Measurements from ENCODE around the gene AAK1.
A peak's percentile ranks its signal among the peaks of the same experiment; 100 is the strongest.
"Not testable (repeated sequence)": the region's sequence is repeated elsewhere in the genome, so short reads cannot be mapped to it uniquely, and the experiment has no call there.

The AAK1 gene

DNA sequence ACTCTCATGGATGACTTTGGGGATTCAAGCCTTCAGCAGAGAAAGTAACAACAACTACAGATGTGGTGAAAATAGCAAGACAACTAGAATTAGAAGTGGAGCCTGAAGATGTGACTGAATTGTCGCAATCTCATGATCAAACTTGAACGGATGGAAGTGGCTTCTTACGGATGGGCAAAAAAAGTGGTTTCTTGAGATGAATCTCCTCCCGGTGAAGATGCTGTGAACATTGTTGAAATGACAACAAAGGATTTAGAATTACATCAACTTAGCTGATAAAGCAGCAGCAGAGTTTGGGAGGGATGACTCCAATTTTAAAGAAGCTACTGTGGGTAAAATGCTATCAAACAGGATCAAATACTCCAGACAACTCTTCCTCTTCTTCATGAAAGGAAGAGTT lies 43.1 kb downstream of the AAK1 start:
- peak; percentile 84 for DNase-seq (ENCODE audit: low spot score)

DNA sequence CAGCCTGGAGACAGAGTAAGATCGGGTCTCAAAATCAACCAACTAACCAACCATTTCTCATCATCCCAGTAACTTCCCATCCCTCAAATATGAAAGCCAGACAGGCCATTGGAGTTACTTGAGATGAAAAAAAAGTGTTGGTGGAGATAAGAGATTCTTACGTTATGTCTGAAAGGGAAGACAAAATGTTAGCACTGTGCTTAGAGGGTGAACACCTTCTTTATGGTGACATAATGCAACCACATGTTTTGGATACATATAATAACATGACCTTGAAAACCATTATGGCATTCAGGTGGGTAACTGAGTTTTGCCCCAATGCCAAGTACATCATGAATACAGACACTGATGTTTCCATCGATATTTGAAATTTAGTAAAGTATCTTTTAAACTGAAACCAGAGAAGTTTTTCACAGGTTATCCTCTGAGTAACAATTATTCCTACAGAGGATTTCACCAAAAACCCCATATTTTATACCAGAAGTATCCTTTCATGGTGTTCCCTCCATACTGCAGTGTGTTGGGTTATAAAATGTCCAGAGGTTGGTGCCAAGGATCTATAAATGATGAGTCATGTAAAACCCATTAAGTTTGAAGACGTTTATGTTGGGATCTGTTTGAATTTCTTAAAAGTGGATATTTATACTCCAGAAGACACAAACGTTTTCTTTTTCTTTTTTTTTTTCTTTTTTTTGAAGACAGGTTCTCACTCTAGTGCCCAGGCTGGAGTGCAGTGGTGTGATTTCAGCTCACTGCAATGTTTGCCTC lies 45.5 kb downstream of the AAK1 start:
- DNase-seq (ENCODE audit: low spot score): no peak

DNA sequence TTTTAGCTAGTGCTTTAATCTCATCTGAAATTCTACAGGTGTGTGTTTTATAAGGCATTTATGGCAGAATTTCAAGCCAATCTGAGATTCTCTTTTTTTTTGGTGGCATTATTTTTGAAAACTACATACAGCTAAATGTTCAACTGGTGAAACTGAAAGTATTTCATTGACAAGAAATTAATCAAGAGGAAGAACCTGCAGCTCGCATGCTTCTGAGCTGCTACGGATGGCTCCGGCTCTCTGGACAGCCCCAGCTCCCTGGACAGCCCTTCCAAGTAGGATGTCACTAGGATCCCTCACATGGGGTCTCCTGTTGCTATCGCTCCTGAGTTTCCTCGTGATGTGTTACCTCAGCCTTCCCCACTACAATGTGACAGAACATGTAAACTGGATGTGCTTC lies 46.4 kb downstream of the AAK1 start:
- no peak for DNase-seq (ENCODE audit: low spot score)

- no peak for DNase-seq (ENCODE audit: low spot score)
These were observed 49.2 kb downstream of the AAK1 start for GRCh38 chr2:69594341-69594740.

DNA sequence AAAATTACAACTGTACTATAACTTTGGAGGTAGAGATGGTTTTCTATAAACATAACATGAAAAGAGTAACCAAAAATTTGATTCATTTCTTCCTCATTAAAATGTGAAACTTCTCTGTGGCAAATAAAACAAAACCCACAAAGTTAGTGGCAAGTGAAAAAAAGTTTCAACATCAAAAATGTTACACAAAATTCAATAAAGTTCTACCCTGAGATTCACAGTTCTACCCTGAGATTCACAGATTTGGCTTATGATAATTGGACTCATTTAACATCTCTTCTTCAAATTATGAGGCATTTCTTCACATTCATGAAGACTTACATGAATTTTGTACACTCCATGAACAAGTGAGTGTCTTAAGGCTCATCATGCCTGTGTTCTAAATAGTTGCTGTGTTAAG lies 51.0 kb downstream of the AAK1 start:
- no peak for DNase-seq (ENCODE audit: low spot score)

- DNase-seq (ENCODE audit: low spot score): no peak
These were observed 53.4 kb downstream of the AAK1 start for GRCh38 chr2:69589973-69590652.

GRCh38 chr2:69588945-69589344 lies 54.6 kb downstream of the AAK1 start:
- no peak for DNase-seq (ENCODE audit: low spot score)

DNA sequence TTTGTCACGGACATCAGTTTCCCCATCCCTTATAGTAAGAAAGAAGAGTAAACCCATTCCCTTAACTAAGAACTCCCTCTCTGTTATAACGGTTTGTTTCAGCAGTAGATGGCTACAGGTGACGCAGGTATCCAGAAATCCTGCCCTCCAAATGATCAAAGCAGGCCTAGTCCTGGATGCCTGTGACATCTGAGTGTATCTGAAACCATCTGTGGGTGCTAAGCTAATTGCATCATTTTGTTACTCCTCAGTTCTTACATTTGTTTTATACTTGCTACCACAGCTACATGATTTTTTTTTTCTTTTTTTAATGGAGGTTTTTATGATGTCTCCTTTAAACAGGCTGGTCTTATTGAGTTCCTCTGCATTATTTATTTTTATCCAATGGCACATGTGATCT lies 55.1 kb downstream of the AAK1 start:
- DNase-seq (ENCODE audit: low spot score): no peak

GRCh38 chr2:69585855-69586555 lies 57.5 kb downstream of the AAK1 start:
- no peak for DNase-seq (ENCODE audit: low spot score)

DNA sequence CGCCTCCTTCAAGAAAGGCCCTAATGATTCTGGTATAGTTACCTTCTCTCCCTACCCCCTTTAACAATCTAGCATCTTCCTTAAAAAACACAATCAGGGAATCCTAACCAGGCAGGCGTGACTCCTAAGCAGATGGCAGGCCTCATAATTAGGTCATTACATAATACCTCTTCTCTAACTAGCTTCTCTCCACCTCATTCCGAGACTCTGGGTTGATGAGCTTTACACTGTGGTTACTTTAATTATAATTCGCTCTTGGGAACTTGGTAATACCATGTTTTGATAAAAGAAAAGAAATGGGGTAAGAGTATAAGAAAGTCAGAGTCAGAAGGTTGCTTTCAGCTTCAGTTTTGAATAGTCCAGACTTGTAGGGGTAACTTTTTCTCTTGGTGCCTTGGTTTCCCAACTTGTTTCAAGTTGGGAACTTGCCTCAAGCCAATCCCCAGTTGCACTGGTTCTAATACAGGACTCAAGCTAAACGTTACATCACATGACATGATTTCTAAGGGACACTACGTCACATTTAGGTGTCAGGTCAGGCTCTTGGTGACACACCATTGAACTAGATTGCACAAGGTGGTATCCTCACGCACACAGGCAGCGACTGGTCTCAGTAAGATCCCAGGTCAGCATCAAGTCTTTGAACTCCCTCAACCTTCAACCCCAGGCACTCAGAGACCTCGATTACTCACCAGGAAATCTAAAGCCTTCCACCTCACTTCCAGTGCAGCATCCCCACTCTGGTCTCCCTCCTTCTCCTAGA lies 59.2 kb downstream of the AAK1 start:
- no peak for DNase-seq (ENCODE audit: low spot score)

GRCh38 chr2:69583321-69583833 lies 60.2 kb downstream of the AAK1 start:
- DNase-seq (ENCODE audit: low spot score): no peak

- DNase-seq (ENCODE audit: low spot score): no peak
These were observed 60.9 kb downstream of the AAK1 start for GRCh38 chr2:69582582-69583176.

GRCh38 chr2:69581774-69582581 lies 61.6 kb downstream of the AAK1 start:
- no peak for DNase-seq (ENCODE audit: low spot score)

DNA sequence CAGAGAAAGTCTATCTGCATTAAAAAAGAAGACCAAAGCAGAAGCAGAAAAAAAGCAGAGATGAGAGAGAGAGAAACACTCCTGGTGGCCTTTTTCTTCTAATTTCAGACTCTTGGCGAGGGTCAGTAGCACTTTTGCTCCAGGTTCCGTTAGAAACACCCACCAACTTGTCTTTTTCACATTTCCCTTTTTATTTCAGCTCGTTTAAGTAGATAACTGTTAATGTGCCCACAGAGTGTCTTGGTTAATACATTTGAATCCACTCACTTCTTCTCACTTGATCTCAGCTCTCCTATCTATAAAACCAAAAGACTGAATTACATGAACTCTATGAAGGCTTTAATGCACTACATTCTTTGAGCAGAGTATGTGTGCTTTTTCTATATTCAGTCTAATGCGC lies 63.1 kb downstream of the AAK1 start:
- no peak for DNase-seq (ENCODE audit: low spot score)

DNA sequence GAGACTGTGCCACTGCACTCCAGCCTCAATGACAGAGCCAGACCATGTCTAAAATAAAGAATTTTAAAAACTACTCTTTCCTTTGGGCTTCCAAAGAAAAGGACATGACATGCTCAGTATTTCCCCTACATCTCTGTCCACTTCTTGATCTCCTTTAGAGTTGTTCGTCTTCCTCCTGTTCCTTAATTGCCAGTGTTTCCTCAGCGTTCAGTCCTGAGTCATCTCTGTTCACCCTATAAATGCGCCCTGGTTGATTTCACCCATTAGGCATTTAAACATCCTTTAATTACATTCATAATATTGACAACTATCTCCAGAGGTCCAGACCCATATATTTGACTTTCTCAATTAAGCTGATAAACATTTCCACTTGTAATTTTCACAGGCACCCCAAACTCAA lies 64.0 kb downstream of the AAK1 start:
- DNase-seq (ENCODE audit: low spot score): no peak

- DNase-seq (ENCODE audit: low spot score): no peak
These were observed 65.4 kb downstream of the AAK1 start for GRCh38 chr2:69578198-69578540.

- no peak for DNase-seq (ENCODE audit: low spot score)
These were observed 65.9 kb downstream of the AAK1 start for GRCh38 chr2:69577467-69578197.

GRCh38 chr2:69576880-69577279 lies 66.7 kb downstream of the AAK1 start:
- DNase-seq (ENCODE audit: low spot score): no peak

- no peak for DNase-seq (ENCODE audit: low spot score)
These were observed 67.6 kb downstream of the AAK1 start for GRCh38 chr2:69575926-69576325.

DNA sequence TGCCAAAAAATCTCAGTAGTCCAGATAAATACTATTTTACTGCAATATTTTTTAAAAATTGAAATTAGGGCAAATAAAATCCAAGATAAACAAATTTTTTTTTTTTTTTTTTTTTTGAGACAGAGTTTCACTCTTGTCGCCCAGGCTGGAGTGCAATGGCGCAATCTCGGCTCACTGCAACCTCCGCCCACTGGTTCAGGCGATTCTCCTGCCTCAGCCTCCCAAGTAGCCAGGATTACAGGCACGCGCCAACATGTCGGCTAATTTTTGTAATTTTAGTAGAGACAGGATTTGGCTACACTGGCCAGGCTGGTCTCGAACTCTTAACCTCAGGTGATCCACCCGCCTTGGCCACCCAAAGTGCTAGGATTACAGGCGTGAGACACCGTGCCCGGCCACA lies 68.2 kb downstream of the AAK1 start:
- DNase-seq (ENCODE audit: low spot score): not testable (repeated sequence)

All from activated CD4-positive, alpha-beta T cell treated with anti-CD3 and anti-CD28 coated beads, Interleukin-2, Interleukin-4, amounts not matched to agents 100 ng/mL and 50 ng/mL, durations not matched to agents 16 hours and 8 hours (primary cell).